OCI-LY7 (cell line): Measurements from ENCODE around the gene PGLYRP2.

Experiments
- EZH2phosphoT487 ChIP-seq: fragments of 200-600 bp; sonication (generic); IDR thresholded peaks from 2 replicates; pipeline ENCODE4 v1.6.1; 2018; ENCODE audit warnings: low read depth, borderline replicate concordance, mild to moderate bottlenecking, mixed run types, antibody characterized with exemption, low read length, moderate library complexity, mixed read lengths
- TF ChIP-seq, protein P1 (sequence below): fragments of 200-600 bp; sonication (generic); conservative IDR thresholded peaks from 2 replicates; pipeline ENCODE4 v1.5.1; 2014; ENCODE audit warnings: mild to moderate bottlenecking, antibody characterized with exemption, low read length, moderate library complexity, mixed read lengths

- TF ChIP-seq, protein P1, sequence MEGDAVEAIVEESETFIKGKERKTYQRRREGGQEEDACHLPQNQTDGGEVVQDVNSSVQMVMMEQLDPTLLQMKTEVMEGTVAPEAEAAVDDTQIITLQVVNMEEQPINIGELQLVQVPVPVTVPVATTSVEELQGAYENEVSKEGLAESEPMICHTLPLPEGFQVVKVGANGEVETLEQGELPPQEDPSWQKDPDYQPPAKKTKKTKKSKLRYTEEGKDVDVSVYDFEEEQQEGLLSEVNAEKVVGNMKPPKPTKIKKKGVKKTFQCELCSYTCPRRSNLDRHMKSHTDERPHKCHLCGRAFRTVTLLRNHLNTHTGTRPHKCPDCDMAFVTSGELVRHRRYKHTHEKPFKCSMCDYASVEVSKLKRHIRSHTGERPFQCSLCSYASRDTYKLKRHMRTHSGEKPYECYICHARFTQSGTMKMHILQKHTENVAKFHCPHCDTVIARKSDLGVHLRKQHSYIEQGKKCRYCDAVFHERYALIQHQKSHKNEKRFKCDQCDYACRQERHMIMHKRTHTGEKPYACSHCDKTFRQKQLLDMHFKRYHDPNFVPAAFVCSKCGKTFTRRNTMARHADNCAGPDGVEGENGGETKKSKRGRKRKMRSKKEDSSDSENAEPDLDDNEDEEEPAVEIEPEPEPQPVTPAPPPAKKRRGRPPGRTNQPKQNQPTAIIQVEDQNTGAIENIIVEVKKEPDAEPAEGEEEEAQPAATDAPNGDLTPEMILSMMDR: no peak
- no peak for TF ChIP-seq EZH2phosphoT487
These were observed 4.1 kb downstream of the PGLYRP2 start for GRCh38 chr19:15475169-15475568.
